GM23248 (cell line): ENCODE measurements around the gene NAT16. TPM values are rescaled to one million over a fixed set of nuclear protein-coding genes. Genes with fewer than 3 reads are reported as not detected.

Source experiments
- DNase-seq: peaks from one replicate; pipeline ENCODE4 v3.0.0-alpha.2; 2015
- H2AFZ ChIP-seq: fragments of 200-600 bp; sonication (generic); 2 replicates; pipeline ENCODE4 v1.6.1; 2016; ENCODE audit warnings: antibody characterized with exemption
- H3F3A ChIP-seq: fragments of 200-600 bp; sonication (generic); 2 replicates; pipeline ENCODE4 v1.6.1; 2016; ENCODE audit warnings: mild to moderate bottlenecking, antibody characterized with exemption, mixed run types; ENCODE audit not compliant: insufficient read depth
- H3K27ac ChIP-seq: fragments of 200-600 bp; sonication (generic); 2 replicates; pipeline ENCODE4 v1.5.1; 2016; ENCODE audit warnings: mild to moderate bottlenecking
- H3K27me3 ChIP-seq: fragments of 200-600 bp; sonication (generic); replicated peaks from 2 replicates; pipeline ENCODE4 v1.6.1; 2016; ENCODE audit warnings: mild to moderate bottlenecking; ENCODE audit not compliant: insufficient read depth
- H3K36me3 ChIP-seq: fragments of 200-600 bp; sonication (generic); 2 replicates; pipeline ENCODE4 v1.6.1; 2016; ENCODE audit warnings: low read depth, mild to moderate bottlenecking
- H3K4me1 ChIP-seq: fragments of 200-600 bp; sonication (generic); 2 replicates; pipeline ENCODE4 v1.6.1; 2016; ENCODE audit warnings: mild to moderate bottlenecking; ENCODE audit not compliant: insufficient read depth
- H3K4me2 ChIP-seq: fragments of 200-600 bp; sonication (generic); one replicate; pipeline ENCODE4 v1.6.1; 2016; ENCODE audit warnings: mild to moderate bottlenecking; ENCODE audit not compliant: unreplicated experiment
- H3K4me3 ChIP-seq: fragments of 200-600 bp; sonication (generic); 2 replicates; pipeline ENCODE4 v1.5.1; 2016; ENCODE audit warnings: mild to moderate bottlenecking
- H3K79me2 ChIP-seq: fragments of 200-600 bp; sonication (generic); 2 replicates; pipeline ENCODE4 v1.6.1; 2016; ENCODE audit warnings: mild to moderate bottlenecking; ENCODE audit not compliant: insufficient read depth
- H3K9ac ChIP-seq: fragments of 200-600 bp; sonication (generic); 2 replicates; pipeline ENCODE4 v1.6.1; 2016; ENCODE audit warnings: mild to moderate bottlenecking
- H3K9me2 ChIP-seq: fragments of 200-600 bp; sonication (generic); 2 replicates; pipeline ENCODE4 v1.6.1; 2016; ENCODE audit warnings: mixed run types, mild to moderate bottlenecking, moderate library complexity; ENCODE audit not compliant: insufficient read depth
- H3K9me3 ChIP-seq: fragments of 200-600 bp; sonication (generic); one replicate; pipeline ENCODE4 v1.6.1; 2017; ENCODE audit warnings: low read depth
- H4K20me1 ChIP-seq: fragments of 200-600 bp; sonication (generic); 2 replicates; pipeline ENCODE4 v1.6.0; 2016; ENCODE audit not compliant: insufficient read depth
- EZH2 ChIP-seq: fragments of 200-600 bp; sonication (generic); IDR thresholded peaks from 2 replicates; pipeline ENCODE4 v1.6.1; 2018; ENCODE audit warnings: antibody characterized with exemption, mild to moderate bottlenecking; ENCODE audit not compliant: insufficient read depth, poor library complexity, severe bottlenecking
- EZH2phosphoT487 ChIP-seq: fragments of 200-600 bp; sonication (generic); IDR thresholded peaks from 2 replicates; pipeline ENCODE4 v1.6.1; 2018; ENCODE audit warnings: antibody characterized with exemption, moderate library complexity, mild to moderate bottlenecking, low read depth; ENCODE audit not compliant: insufficient read depth
- WGBS, 2 experiments: methylation state at CpG; one replicate each; pipeline ENCODE4 v1.1.6; 2015 to 2017; ENCODE audit warnings: low lambda C conversion rate in 2 of 2, low coverage in 1 of 2; ENCODE audit errors: missing lambda C conversion rate in 2 of 2; 5-methylcytosine and 5-hydroxymethylcytosine counted together
- in situ Hi-C: fragments of 300-500 bp; cut with MboI; formaldehyde crosslinking; loops from 2 replicates; pipeline ENCODE4 v1.15.0; 2020
- polyA plus RNA-seq: library from polyadenylated mRNA; unstranded; fragments of >200 nt; fragmentation: Nextera tagmentation; extraction: Ambion mirVana; gene quantifications from 2 replicates; pipeline ENCODE4 v1.2.1, GENCODE V29; 2016
- total RNA-seq: library from RNA; depleted of rRNA; stranded (reverse); fragments of >200 nt; shearing (Covaris generic); gene quantifications from 2 replicates; pipeline ENCODE4 v1.2.3, GENCODE V29; 2014

Gene NAT16
- total and polyA plus RNA-seq, 2 experiments from 2014 or later, result not detected

- peaks cover 4% of the 10 kb centered on the region; the same call in 1 of the 2 replicates for H3F3A ChIP-seq
- no peaks in the 10 kb centered on the region for H3K9me2 ChIP-seq
- DNase-seq, result peak; percentile 70
- H2AFZ ChIP-seq, result no peak overlapping the region
- WGBS, 2 experiments, result 63 to 70% methylated on average over 23 to 31 of the region's 31 CpGs
- no peaks in the 10 kb centered on the region for H4K20me1 ChIP-seq
- no peak overlapping the region for H3K4me3 ChIP-seq
- no peak overlapping the region for H3K9ac ChIP-seq
- H3K27me3 ChIP-seq, result no peaks in the 10 kb centered on the region
- peaks cover 25% of the 10 kb centered on the region for H3K79me2 ChIP-seq
- in situ Hi-C loops, result no loop called here
- H3K36me3 ChIP-seq, result peaks cover 6% of the 10 kb centered on the region; the same call in 1 of the 2 replicates
- H3K4me2 ChIP-seq, result no peak overlapping the region
- peaks cover 11% of the 10 kb centered on the region for H3K4me1 ChIP-seq
- H3K27ac ChIP-seq, result no peak overlapping the region
- no peaks in the 10 kb centered on the region for H3K9me3 ChIP-seq
- TF ChIP-seq EZH2 (no peak), EZH2phosphoT487 (no peak)
These were observed 20.1 kb downstream of the NAT16 start for GRCh38 chr7:101159696-101160674.

- DNase-seq, result no peak
- in situ Hi-C loops, result no loop called here
- TF ChIP-seq EZH2 (no peak), EZH2phosphoT487 (no peak)
- Histone ChIP-seq H3K4me3 (no peak overlapping the region), H4K20me1 (no peaks in the 10 kb centered on the region), H3K27me3 (no peaks in the 10 kb centered on the region), H3K9me3 (no peaks in the 10 kb centered on the region), H3K4me1 (peaks cover 11% of the 10 kb centered on the region), H3F3A (peaks cover 2% of the 10 kb centered on the region; the same call in 1 of the 2 replicates), H3K79me2 (peaks cover 32% of the 10 kb centered on the region), H3K9ac (no peak overlapping the region), H3K36me3 (peaks cover 6% of the 10 kb centered on the region; the same call in 1 of the 2 replicates), H3K9me2 (no peaks in the 10 kb centered on the region), H3K4me2 (no peak overlapping the region), H2AFZ (no peak overlapping the region), H3K27ac (no peak overlapping the region)
- WGBS, 2 experiments, result 90 to 93% methylated on average over 14 of the region's 14 CpGs
These were observed 23.1 kb downstream of the NAT16 start for GRCh38 chr7:101156866-101157589.

- H3K4me3 ChIP-seq, result no peak overlapping the region
- no peak for TF ChIP-seq EZH2phosphoT487
- no peak for TF ChIP-seq EZH2
- in situ Hi-C loops, result no loop called here
- H3K27me3 ChIP-seq, result no peaks in the 10 kb centered on the region
- peaks cover 32% of the 10 kb centered on the region for H3K79me2 ChIP-seq
- no peaks in the 10 kb centered on the region for H4K20me1 ChIP-seq
- H3K9ac ChIP-seq, result no peak overlapping the region
- no peak overlapping the region for H2AFZ ChIP-seq
- no peaks in the 10 kb centered on the region for H3K9me2 ChIP-seq
- no peaks in the 10 kb centered on the region; the same call in 1 of the 2 replicates for H3F3A ChIP-seq
- no peak overlapping the region for H3K27ac ChIP-seq
- H3K4me1 ChIP-seq, result peaks cover 11% of the 10 kb centered on the region
- no peak overlapping the region for H3K4me2 ChIP-seq
- 72 to 77% methylated on average over 6 of the region's 6 CpGs for WGBS, 2 experiments
- no peaks in the 10 kb centered on the region for H3K9me3 ChIP-seq
- peaks cover 6% of the 10 kb centered on the region; the same call in 1 of the 2 replicates for H3K36me3 ChIP-seq
- no peak for DNase-seq
These were observed 23.8 kb downstream of the NAT16 start for GRCh38 chr7:101156277-101156676.

GRCh38 chr7:101155303-101155702, 24.8 kb downstream of the NAT16 start:
- no peaks in the 10 kb centered on the region for H3K27me3 ChIP-seq
- no peaks in the 10 kb centered on the region for H4K20me1 ChIP-seq
- DNase-seq, result no peak
- H3K36me3 ChIP-seq, result peaks cover 6% of the 10 kb centered on the region; the same call in 1 of the 2 replicates
- 33 to 34% methylated on average over 4 of the region's 4 CpGs for WGBS, 2 experiments
- H3K9me2 ChIP-seq, result no peaks in the 10 kb centered on the region
- peak overlapping the region; percentile 60 for H2AFZ ChIP-seq
- peaks cover 32% of the 10 kb centered on the region for H3K79me2 ChIP-seq
- in situ Hi-C loops, result no loop called here
- no peak overlapping the region for H3K27ac ChIP-seq
- H3K9ac ChIP-seq, result peak overlapping the region; percentile 85
- no peak for TF ChIP-seq EZH2
- TF ChIP-seq EZH2phosphoT487, result no peak
- peak overlapping the region; percentile 89 for H3K4me3 ChIP-seq
- H3K9me3 ChIP-seq, result no peaks in the 10 kb centered on the region
- peak overlapping the region; percentile 98 for H3K4me2 ChIP-seq
- no peaks in the 10 kb centered on the region for H3F3A ChIP-seq
- H3K4me1 ChIP-seq, result peaks cover 11% of the 10 kb centered on the region
